Fibroblast of mammary gland (primary cell): Measurements from ENCODE around the gene NABP1.

Experiments used
- DNase-seq: peaks from one replicate; pipeline ENCODE4 v3.0.0-alpha.2; 2010; ENCODE audit warnings: low read depth
- H3K4me3 ChIP-seq: 2 replicates; pipeline ENCODE4 v1.5.1; 2011; ENCODE audit warnings: low read depth, mild to moderate bottlenecking, low read length, moderate library complexity; ENCODE audit not compliant: control insufficient read depth
- TF ChIP-seq, protein P1 (sequence below): conservative IDR thresholded peaks from 2 replicates; pipeline ENCODE4 v1.5.1; 2011; ENCODE audit warnings: low read depth, low read length, inconsistent platforms; ENCODE audit not compliant: control insufficient read depth, insufficient read depth

NABP1 gene

GRCh38 chr2:191724015-191724414 lies 46.1 kb downstream of the NABP1 start:
- no peak overlapping the region for H3K4me3 ChIP-seq
- TF ChIP-seq, protein P1, sequence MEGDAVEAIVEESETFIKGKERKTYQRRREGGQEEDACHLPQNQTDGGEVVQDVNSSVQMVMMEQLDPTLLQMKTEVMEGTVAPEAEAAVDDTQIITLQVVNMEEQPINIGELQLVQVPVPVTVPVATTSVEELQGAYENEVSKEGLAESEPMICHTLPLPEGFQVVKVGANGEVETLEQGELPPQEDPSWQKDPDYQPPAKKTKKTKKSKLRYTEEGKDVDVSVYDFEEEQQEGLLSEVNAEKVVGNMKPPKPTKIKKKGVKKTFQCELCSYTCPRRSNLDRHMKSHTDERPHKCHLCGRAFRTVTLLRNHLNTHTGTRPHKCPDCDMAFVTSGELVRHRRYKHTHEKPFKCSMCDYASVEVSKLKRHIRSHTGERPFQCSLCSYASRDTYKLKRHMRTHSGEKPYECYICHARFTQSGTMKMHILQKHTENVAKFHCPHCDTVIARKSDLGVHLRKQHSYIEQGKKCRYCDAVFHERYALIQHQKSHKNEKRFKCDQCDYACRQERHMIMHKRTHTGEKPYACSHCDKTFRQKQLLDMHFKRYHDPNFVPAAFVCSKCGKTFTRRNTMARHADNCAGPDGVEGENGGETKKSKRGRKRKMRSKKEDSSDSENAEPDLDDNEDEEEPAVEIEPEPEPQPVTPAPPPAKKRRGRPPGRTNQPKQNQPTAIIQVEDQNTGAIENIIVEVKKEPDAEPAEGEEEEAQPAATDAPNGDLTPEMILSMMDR, result no peak
- DNase-seq, result no peak

- DNase-seq, result peak; percentile 52
- TF ChIP-seq, protein P1, result peak; percentile 4
- H3K4me3 ChIP-seq, result no peak overlapping the region
Measured at GRCh38 chr2:191728750-191729624, 51.1 kb downstream of the NABP1 start.

DNA sequence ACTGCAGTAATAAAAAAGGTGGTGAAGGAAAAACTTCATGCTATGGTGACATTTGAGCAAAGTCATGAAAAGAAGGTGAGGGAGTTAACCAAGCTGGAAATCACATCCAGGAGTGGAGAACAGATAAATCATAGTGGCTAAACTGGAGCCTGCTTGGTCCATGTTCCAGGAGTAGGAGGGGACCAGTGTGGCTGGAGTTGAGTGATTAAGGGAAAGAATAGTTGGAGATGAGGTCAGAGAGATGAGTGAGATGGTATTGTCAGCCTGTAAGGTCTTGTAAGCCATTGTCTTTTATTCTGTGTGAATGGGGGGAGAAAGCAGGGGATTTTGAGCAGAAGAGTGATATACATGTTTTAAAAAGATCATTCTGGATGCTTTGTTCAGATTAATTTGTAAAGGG lies 52.3 kb downstream of the NABP1 start:
- DNase-seq, result no peak
- H3K4me3 ChIP-seq, result no peak overlapping the region
- TF ChIP-seq, protein P1, result no peak
